Activated CD8-positive, alpha-beta memory T cell treated with anti-CD3 and anti-CD28 coated beads, Interleukin-2, amount 50 U/mL, for 24 hours (primary cell): ENCODE data around the gene E4F1.
"Not testable (repeated sequence)": the region's sequence is repeated elsewhere in the genome, so short reads cannot be mapped to it uniquely, and the experiment has no call there.

Source experiments
- DNase-seq: peaks from one replicate; pipeline ENCODE4 v3.0.0-alpha.2; 2020; ENCODE audit errors: extremely low read depth

Gene E4F1

DNA sequence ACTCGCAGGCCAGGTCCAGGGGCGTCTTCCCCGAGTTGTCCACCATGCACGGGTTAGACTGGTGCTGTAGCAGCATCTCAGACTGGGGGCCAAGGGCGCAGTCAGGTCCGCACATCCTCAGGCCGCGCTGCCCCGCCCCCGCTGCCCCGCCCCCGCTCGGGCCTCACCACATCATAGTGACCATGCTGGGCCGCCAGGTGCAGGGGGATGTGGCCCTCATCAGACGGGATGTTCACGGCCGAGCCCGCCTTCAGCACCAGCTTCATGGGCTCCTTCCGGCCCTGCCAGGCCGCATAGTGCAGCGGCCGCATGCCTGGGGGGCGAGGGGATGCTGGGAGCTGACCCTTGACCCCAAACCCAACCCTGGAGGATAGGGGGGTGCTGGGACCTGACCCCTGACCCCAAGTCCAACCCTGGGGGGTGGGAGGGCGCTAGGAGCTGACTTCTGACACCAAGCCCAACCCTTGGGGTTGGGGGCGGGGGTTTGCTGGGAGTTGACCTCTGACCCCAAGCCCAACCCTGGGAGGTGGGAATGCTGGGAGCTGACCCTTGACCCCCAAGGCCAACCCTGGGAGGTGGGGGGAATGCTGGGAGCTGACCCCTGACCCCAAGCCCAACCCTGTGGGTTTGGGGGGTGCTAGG is 34.0 kb upstream of the E4F1 start:
- no peak for DNase-seq

DNA sequence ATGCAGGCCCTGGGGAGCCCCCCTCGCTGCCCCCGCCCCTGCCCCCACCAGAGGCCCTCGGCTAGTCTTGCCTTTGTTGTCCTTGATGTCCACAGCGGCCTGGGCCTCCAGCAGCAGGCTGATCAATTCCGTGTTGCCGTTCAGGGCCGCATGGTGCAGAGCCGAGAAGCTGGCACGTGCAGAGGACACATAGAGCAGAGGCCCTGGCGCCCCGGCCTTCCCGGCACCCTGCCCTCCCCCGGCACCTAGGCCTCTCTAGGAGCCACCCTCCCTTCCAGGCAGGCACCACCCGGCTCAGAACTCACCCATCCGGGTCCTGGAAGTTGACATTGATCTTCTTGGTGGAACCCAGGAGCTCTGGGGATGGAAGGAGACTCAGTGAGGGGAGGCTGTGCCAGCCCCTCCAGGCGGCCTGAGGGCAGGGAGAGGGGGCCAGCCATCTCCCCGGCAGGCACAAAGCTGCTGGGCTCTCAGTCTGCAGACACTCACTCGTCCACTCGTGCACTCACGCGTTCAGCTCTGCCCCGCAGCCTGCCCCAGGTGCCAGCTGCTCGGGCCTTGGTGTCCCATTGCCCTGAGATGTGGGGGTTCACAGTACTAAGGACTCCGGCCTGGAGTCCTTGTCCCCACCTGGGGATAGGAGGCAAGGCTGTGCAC is 33.3 kb upstream of the E4F1 start:
- DNase-seq: no peak

DNA sequence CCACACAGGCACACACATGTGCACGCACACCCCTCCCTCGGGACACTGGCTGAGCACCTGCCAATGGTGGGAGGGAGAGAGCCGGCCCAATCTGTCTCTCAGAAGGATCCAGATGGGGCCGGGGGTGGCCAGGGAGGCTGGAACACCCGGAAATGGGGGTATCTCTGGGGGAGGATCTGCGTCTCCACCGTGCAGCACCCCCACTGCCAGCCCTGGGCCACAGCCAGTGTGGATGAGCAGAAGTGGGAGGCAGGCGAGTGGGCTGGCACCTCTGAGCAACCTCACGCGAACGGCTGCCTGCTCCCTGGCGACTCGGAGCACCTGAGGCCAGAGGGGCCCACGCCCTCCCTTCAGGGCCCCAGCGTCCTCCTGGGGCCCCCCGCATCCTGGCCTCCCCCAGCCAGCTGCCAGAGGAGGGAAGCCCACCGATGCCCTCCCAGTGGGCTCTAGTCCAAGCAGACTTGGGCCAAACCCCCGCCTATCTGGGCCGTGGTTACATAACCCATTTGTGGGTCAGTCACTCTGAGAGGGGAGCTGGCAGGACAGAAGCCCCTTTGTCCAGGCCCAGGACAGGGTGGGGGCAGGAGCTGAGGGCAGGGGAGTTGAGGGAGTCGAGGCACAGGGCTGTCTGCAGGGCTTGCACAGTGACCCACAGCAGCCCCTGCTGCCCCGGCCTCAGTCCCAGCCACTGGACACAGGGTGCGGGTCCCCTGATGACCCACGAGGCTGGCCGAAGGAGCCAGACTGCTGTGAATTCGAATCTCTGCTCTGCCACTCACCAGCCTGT is 32.5 kb upstream of the E4F1 start:
- no peak for DNase-seq

DNA sequence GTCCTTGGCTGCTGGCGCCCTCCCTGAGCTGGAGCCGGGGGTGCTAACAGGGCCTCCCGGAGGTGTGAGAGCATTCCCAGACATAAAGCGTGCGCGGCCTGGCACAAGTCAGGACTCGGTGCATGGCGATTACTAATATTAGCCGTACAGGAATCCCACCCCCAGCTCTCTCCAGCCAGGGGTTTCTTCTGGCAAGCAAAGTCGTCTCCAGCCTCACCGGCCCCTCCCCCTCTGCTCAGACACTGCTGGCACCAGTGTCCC is 32.0 kb upstream of the E4F1 start:
- no peak for DNase-seq

DNA sequence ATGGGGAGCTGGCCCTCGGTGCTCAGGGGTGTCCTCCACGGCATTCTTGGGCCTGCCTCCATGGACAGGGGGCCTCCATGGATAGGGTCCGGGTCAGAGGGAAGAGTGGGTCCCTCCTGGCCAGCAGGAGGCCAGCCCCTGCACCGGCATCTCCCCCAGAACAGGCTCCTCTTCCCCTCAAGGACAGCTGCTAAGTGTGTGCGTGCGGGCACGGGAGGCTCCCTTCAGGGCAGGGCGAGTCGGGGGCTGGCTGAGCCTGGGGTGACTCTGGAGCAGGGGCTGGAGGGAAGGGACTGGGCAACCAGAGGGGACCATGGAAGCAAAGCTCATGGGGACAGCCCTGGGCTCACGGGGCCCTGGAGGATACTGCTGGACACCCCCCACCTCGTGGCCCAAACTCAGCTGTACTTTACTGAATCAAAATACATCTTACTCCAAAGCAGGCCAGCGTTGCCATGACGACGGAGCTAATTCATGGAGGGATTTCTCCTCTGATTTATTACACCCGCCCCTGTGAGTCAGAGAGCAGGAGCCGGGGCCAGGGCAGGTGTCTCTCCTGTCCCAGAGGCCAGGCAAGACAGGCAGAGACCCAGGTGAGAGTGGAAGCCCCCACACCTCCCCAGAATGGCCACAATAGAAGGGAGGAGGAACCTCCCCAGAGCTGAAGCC is 29.1 kb upstream of the E4F1 start:
- no peak for DNase-seq

DNA sequence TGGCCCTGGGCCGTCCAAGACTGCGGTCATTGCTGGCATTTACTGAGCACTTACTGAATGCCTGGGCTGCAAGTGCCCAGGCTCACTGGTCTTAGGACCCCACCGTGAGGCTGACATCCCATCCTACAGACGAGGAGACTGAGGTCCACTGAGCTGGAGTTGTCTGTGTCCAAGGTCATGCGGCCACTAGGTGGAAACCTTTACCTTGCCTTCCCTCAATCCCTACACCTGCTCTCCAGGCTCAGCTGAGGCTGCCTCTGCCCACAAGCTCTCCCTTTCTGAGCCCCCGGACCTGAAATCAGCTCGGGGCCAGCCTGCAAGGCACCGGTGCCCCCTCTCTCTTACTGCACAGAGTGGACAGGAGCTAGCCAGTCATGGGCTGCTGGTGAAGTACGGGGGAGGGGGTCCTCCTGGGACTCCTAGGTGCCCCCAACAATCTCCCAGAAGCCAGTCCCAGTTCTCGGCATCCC is 28.5 kb upstream of the E4F1 start:
- DNase-seq: no peak

DNA sequence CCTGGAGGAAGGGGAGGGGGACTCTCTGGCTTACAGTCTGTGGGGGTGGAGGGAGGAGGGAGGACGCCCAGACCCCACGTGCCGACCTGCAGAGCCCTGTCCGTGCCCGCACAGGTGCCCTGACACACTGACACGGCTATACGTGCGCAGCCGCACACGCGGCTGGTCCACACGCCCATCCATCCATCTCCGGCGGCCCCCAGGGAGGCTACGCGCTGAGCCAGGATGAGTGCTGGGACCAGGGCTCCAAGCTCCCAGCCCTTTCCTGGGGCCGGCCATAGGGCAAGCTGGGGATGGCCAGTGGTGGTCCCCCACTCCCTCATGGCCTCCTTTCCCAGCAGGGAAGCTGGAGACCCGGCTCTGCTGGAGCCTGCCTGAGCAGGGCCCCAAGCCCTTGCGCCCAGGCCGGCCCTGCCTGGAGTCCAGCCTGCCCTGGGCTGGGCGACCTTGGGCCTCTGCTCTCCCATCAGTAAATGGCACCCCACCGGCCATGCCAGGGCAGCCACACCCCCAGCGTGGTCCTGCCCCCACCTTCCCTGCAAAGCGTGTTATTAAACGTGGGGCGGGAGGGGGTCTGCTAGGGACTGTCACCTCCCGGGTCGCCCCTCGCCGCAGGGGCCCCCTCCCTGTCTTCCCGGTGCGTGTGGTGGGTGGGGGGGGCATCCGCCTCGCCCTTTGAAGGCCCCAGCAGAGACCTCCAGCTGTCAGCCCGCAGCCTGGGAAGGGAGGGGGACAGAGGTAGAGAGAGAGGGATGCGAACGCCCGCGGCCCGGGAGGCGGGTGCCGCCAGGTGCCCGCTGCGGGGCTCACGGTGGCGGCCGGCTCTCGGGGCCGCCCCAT is 27.8 kb upstream of the E4F1 start:
- DNase-seq: no peak

GRCh38 chr16:2196162-2196980 is 27.0 kb upstream of the E4F1 start, which contains the start of gene CASKIN1:
CASKIN1 (minus strand) TSS chr16:2196605; CDS start chr16:2196432, 173 bp downstream.
- no peak for DNase-seq

DNA sequence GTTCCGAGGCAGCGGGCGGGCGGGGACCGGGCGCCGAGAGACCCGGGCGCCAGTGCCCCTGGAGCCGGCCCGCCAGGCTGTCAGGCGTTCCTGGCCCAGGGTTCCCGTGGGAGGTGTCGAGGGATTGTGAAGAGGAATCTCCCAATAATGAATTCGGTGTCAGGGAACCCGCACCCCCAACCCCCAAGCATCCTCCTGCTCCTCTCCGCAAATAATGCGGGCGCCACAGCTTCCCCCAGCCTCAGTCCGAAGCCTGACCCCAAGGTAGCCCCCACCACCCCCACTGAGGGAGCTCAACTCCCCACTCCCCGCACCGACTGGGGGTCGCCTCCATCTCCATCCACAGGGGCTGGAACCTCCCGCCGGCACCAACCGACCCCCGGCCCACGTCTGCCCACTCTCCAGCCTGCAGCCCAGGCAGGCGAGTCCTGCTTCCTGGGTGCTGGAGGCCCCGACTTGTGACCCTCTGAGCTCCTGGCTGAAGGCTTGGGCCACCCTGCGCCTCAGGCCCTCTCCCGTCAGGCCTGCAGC is 26.3 kb upstream of the E4F1 start:
- DNase-seq: no peak

DNA sequence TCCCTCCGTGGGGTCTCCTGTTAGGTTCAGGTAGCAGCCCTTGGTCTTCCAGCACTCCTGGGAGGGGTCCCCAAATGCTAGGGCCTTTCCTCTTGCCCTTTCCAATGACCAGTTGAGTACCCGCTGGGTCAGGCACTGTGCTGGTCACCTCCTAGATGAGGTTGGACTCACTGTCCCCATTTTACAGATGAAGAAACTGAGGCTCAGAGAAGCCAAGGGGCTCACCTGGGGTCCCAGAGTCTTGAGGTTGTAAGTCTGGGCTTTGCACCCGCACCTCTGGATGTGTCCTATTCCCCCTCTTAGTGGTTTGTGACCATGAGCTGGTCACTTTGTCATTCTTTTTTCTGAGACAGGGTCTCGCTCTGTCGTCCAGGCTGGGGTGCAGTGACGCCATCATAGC is 25.6 kb upstream of the E4F1 start:
- no peak for DNase-seq

- no peak for DNase-seq
Measured at GRCh38 chr16:2198283-2198682, 25.1 kb upstream of the E4F1 start.

- DNase-seq: no peak
Measured at GRCh38 chr16:2199095-2199494, 24.3 kb upstream of the E4F1 start.

DNA sequence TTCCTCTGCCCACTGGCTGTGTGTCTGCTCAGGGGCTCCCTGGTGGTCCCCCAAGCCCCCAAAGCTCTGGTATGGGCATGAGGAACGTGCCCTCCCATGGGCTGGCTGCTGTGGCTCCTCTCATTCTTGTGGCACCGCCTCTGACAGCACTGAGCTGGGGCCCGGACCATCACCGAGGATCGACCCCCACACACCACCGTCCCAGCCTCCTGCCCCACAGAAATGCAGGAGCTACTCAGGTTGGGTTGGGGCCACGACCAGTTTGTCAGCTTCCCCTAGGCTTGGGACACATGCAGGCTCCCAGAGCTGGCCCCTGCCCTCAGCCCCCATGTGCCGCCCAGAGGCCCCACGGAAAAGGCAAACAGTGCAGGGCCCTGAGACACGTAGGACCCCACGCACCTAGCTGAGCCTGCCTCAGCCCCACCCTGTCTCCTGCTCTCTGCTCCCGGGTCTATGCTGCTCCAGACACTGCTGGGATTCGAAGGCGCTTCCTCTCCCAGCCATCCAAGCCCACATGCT is 23.7 kb upstream of the E4F1 start:
- DNase-seq: no peak

- no peak for DNase-seq
Measured at GRCh38 chr16:2200313-2200712, 23.1 kb upstream of the E4F1 start.

DNA sequence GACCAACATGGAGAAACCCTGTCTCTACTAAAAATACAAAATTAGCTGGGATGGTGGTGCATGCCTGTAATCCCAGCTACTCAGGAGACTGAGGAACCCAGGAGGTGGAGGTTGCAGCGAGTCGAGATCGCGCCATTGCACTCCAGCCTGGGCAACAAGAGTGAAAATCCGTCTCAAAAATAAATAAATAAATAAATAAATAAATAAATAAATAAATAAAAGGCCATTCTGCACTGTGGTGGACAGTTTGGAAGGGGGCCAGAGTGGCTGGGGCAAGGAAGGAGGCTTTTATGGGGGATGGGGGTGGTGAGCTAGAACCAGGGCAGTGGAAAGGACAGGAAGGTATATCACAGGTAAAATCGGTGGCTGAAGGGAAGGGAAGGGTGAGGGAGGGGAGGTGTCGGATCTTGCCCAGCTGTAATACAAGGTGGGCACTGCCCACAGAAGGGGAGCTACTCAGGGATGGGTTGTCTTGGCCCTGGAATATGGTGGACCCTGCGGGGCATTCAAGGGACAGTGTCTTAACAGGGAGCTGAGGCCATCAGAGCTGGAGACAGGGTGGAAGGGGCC is 20.2 kb upstream of the E4F1 start:
- DNase-seq: not testable (repeated sequence)

GRCh38 chr16:2204416-2205103 is 18.8 kb upstream of the E4F1 start:
- no peak for DNase-seq

- peak; percentile 71 for DNase-seq
Measured at GRCh38 chr16:2205104-2205966, 18.1 kb upstream of the E4F1 start, which contains the start of gene MLST8. MLST8 (plus strand) TSS chr16:2205454; CDS start chr16:2206086, 632 bp downstream.

- no peak for DNase-seq
Measured at GRCh38 chr16:2205967-2206313, 17.5 kb upstream of the E4F1 start.
